Kidney epithelial cell (primary cell): ENCODE measurements around the gene SGF29. TPM values are rescaled to one million over a fixed set of nuclear protein-coding genes. Genes with fewer than 3 reads are reported as not detected.

Experiments used
- DNase-seq: peaks from one replicate; pipeline ENCODE4 v3.0.0-alpha.2; 2010; ENCODE audit warnings: low read depth
- H3K27me3 ChIP-seq: 2 replicates; pipeline ENCODE4 v1.6.0; 2011; ENCODE audit warnings: low read length; ENCODE audit not compliant: control insufficient read depth, insufficient read depth
- H3K36me3 ChIP-seq: 2 replicates; pipeline ENCODE4 v1.5.1; 2011; ENCODE audit warnings: low read length; ENCODE audit not compliant: control insufficient read depth, insufficient read depth
- H3K4me3 ChIP-seq: 2 replicates; pipeline ENCODE4 v1.5.1; 2011; ENCODE audit warnings: low read depth, mild to moderate bottlenecking, control low read depth, low read length
- CTCF ChIP-seq: IDR thresholded peaks from 2 replicates; pipeline ENCODE4 v1.5.1; 2011; ENCODE audit warnings: mild to moderate bottlenecking, moderate library complexity, low read length, control low read depth, inconsistent platforms; ENCODE audit not compliant: insufficient read depth, poor library complexity, severe bottlenecking
- total RNA-seq: library from RNA; depleted of rRNA; stranded (reverse); fragments of >200 nt; gene quantifications from 2 replicates; pipeline ENCODE4 v1.2.3, GENCODE V29; 2015

Gene SGF29
- total RNA-seq, 1 donor from 2014 or later, result 32.5 TPM

- no peak for DNase-seq
- no peak for TF ChIP-seq CTCF
- Histone ChIP-seq H3K36me3 (no peaks in the 10 kb centered on the region), H3K4me3 (no peak overlapping the region), H3K27me3 (no peaks in the 10 kb centered on the region)
Measured at GRCh38 chr16:28531777-28532744, 21.7 kb upstream of the SGF29 start.

GRCh38 chr16:28532940-28533647 is 20.6 kb upstream of the SGF29 start:
- TF ChIP-seq CTCF, result no peak
- no peak overlapping the region for H3K4me3 ChIP-seq
- DNase-seq, result no peak
- no peaks in the 10 kb centered on the region for H3K27me3 ChIP-seq
- H3K36me3 ChIP-seq, result no peaks in the 10 kb centered on the region

- Histone ChIP-seq H3K36me3 (no peaks in the 10 kb centered on the region), H3K27me3 (no peaks in the 10 kb centered on the region), H3K4me3 (no peak overlapping the region)
- TF ChIP-seq CTCF, result no peak
- no peak for DNase-seq
Measured at GRCh38 chr16:28534542-28535373, 19.0 kb upstream of the SGF29 start.

GRCh38 chr16:28537076-28537475 is 16.6 kb upstream of the SGF29 start:
- H3K36me3 ChIP-seq, result no peaks in the 10 kb centered on the region
- no peak overlapping the region for H3K4me3 ChIP-seq
- no peak for DNase-seq
- no peaks in the 10 kb centered on the region for H3K27me3 ChIP-seq
- TF ChIP-seq CTCF, result no peak

- Histone ChIP-seq H3K4me3 (no peak overlapping the region), H3K27me3 (no peaks in the 10 kb centered on the region), H3K36me3 (no peaks in the 10 kb centered on the region)
- no peak for DNase-seq
- no peak for TF ChIP-seq CTCF
Measured at GRCh38 chr16:28537964-28538732, 15.6 kb upstream of the SGF29 start.
